ENCODE data around the gene MYO15B.

MYO15B gene

GRCh38 chr17:75668489-75668888 is 80.9 kb downstream of the MYO15B start:
- DNase-seq = peak; percentile 16

GRCh38 chr17:75670868-75671267 is 83.3 kb downstream of the MYO15B start:
- DNase-seq = no peak

GRCh38 chr17:75672011-75672410 is 84.4 kb downstream of the MYO15B start:
- no peak for DNase-seq

GRCh38 chr17:75673487-75673886 is 85.9 kb downstream of the MYO15B start:
- no peak for DNase-seq
